Measurements from ENCODE around the gene TRPC5OS.

DNA sequence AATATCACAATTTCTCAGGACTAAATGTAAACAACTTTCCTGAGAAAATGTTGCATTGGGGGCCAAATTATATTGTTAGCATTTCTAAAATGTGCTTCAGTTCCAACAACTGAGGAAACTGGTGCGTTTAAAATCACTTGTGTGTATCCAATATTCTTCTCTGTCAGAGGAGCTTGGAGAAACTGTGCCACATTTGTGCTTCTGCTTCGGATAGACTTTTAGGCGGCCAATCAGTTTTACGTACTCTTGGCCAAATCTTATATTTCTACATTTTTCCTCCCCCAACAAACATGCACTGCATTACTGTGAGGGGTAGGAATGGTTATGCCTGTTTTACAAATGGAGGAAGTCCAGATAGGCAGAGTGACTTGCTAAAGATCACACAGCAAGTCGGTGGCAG, 27.4 kb upstream of the TRPC5OS start:
- TF ChIP-seq CTCF (conservative IDR thresholded peaks at IDR 0.05; ENCODE audit: low read depth, low read length) (no peak), EZH2 (IDR thresholded peaks at IDR 0.05; ENCODE audit: borderline replicate concordance, low read depth, low read length, poor library complexity, severe bottlenecking) (no peak)
